Neural cell (in vitro differentiated cells): Measurements from ENCODE around the gene DNAH8. TPM values are rescaled to one million over a fixed set of nuclear protein-coding genes. Genes with fewer than 3 reads are reported as not detected.

Experiments used
- H2AFZ ChIP-seq: fragments of 200-600, 300-800 bp; sonication (generic), shearing (Covaris generic); 2 replicates; pipeline ENCODE4 v1.6.0; 2014; ENCODE audit warnings: low read depth, mild to moderate bottlenecking, antibody characterized with exemption, low read length, moderate library complexity
- H3F3A ChIP-seq: fragments of 200-600 bp; shearing (Covaris generic); 2 replicates; pipeline ENCODE4 v1.6.1; 2016; ENCODE audit warnings: mild to moderate bottlenecking, moderate library complexity, mixed read lengths, antibody characterized with exemption, low read length; ENCODE audit not compliant: insufficient read depth, poor library complexity, severe bottlenecking
- H3K27ac ChIP-seq: fragments of 200-600, 300-800 bp; sonication (generic), shearing (Covaris generic); 2 replicates; pipeline ENCODE4 v1.5.1; 2014; ENCODE audit warnings: mild to moderate bottlenecking, low read length, moderate library complexity
- H3K27me3 ChIP-seq: fragments of 300-800, 200-600 bp; sonication (generic), shearing (Covaris generic); 2 replicates; pipeline ENCODE4 v1.6.0; 2014; ENCODE audit warnings: mild to moderate bottlenecking, low read depth, low read length, moderate library complexity; ENCODE audit not compliant: insufficient read depth
- H3K36me3 ChIP-seq: fragments of 300-800, 200-600 bp; sonication (generic), shearing (Covaris generic); 2 replicates; pipeline ENCODE4 v1.5.1; 2014; ENCODE audit warnings: mild to moderate bottlenecking, antibody characterized with exemption, low read length, moderate library complexity; ENCODE audit not compliant: insufficient read depth
- H3K4me2 ChIP-seq: fragments of 300-800, 200-600 bp; sonication (generic), shearing (Covaris generic); 2 replicates; pipeline ENCODE4 v1.6.0; 2014; ENCODE audit warnings: mild to moderate bottlenecking, low read length
- H3K4me3 ChIP-seq: fragments of 300-800, 200-600 bp; sonication (generic), shearing (Covaris generic); 2 replicates; pipeline ENCODE4 v1.5.1; 2014; ENCODE audit warnings: mild to moderate bottlenecking, low read length, moderate library complexity
- H3K79me2 ChIP-seq: fragments of 200-600 bp; shearing (Covaris generic); replicated peaks from 2 replicates; pipeline ENCODE4 v1.6.0; 2014; ENCODE audit warnings: mild to moderate bottlenecking, low read length, moderate library complexity; ENCODE audit not compliant: insufficient read depth
- H3K9ac ChIP-seq: fragments of 300-800, 200-600 bp; sonication (generic), shearing (Covaris generic); 2 replicates; pipeline ENCODE4 v1.6.1; 2016; ENCODE audit warnings: mild to moderate bottlenecking, low read length, mixed read lengths
- H3K9me2 ChIP-seq: fragments of 200-600 bp; shearing (Covaris generic); 2 replicates; pipeline ENCODE4 v1.6.1; 2016; ENCODE audit warnings: mild to moderate bottlenecking, low read length, mixed read lengths; ENCODE audit not compliant: insufficient read depth
- H3K9me3 ChIP-seq: fragments of 200-600, 300-800 bp; sonication (generic), shearing (Covaris generic); 2 replicates; pipeline ENCODE4 v1.6.1; 2016; ENCODE audit warnings: mild to moderate bottlenecking, mixed run types, low read length, moderate library complexity, mixed read lengths
- H4K20me1 ChIP-seq: fragments of 200-600 bp; shearing (Covaris generic); 2 replicates; pipeline ENCODE4 v1.6.1; 2016; ENCODE audit warnings: mild to moderate bottlenecking, mixed run types; ENCODE audit not compliant: insufficient read depth
- EP300 ChIP-seq: fragments of 450-650 bp; conservative IDR thresholded peaks from 2 replicates; pipeline ENCODE4 v1.6.1; 2014; ENCODE audit warnings: antibody characterized with exemption, mild to moderate bottlenecking, moderate library complexity; ENCODE audit not compliant: poor library complexity, severe bottlenecking
- EZH2 ChIP-seq: fragments of 200-600, 300-800 bp; shearing (Covaris generic), sonication (generic); IDR thresholded peaks from 2 replicates; pipeline ENCODE4 v1.6.1; 2014; ENCODE audit warnings: antibody characterized with exemption, low read length, borderline replicate concordance, mild to moderate bottlenecking; ENCODE audit not compliant: insufficient read depth, poor library complexity, severe bottlenecking
- MXI1 ChIP-seq: fragments of 450-650 bp; conservative IDR thresholded peaks from 2 replicates; pipeline ENCODE4 v1.6.1; 2014; ENCODE audit warnings: antibody characterized with exemption, mild to moderate bottlenecking; ENCODE audit not compliant: poor library complexity, severe bottlenecking
- POLR2AphosphoS5 ChIP-seq: IDR thresholded peaks from 2 replicates; pipeline ENCODE4 v1.6.1; 2012
- RAD21 ChIP-seq: fragments of 450-650 bp; conservative IDR thresholded peaks from 2 replicates; pipeline ENCODE4 v1.6.1; 2014; ENCODE audit warnings: antibody characterized with exemption, mild to moderate bottlenecking, moderate library complexity
- SMC3 ChIP-seq: fragments of 450-650 bp; conservative IDR thresholded peaks from 2 replicates; pipeline ENCODE4 v1.6.1; 2014; ENCODE audit warnings: antibody characterized with exemption, mild to moderate bottlenecking, moderate library complexity; ENCODE audit not compliant: poor library complexity
- TAF1 ChIP-seq: IDR thresholded peaks from 2 replicates; pipeline ENCODE4 v1.6.1; 2012; ENCODE audit warnings: low read depth
- polyA plus RNA-seq: library from polyadenylated mRNA; depleted of rRNA; stranded (reverse); fragments of >200 nt; gene quantifications from 2 replicates; pipeline ENCODE4 v1.2.3, GENCODE V29; 2014
- TF ChIP-seq, protein P1 (sequence below): fragments of 450-650 bp; IDR thresholded peaks from 2 replicates; pipeline ENCODE4 v1.5.1; 2014; ENCODE audit warnings: antibody characterized with exemption, mild to moderate bottlenecking, moderate library complexity; ENCODE audit not compliant: poor library complexity, severe bottlenecking
- TF ChIP-seq, protein P2 (sequence below): IDR thresholded peaks from 2 replicates; pipeline ENCODE4 v1.6.1; 2012; ENCODE audit warnings: borderline replicate concordance

Gene DNAH8
- polyA plus RNA-seq, 1 donor from 2014 or later = 0.07 TPM

DNA sequence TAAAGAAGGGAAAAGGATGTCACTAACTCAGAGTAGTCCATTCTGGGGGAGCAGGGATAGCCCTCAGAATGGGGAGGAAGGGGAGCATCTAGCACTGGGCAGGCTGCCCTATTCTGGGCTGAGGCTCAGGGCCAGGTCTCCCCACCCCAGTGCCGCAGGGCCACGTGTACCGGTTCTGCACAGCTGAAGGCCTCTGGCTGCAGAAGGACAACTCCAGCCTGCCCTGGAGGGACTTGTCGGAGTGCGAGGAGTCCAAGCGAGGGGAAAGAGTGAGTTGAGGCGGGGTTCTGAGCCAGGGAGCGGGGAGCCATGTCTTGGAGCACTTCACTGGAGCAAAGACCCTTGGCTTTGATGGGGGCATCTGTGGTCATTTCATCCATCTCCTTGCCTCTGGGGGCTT lies 350.4 kb downstream of the DNAH8 start:
- no peaks in the 10 kb centered on the region for H4K20me1 ChIP-seq

DNA sequence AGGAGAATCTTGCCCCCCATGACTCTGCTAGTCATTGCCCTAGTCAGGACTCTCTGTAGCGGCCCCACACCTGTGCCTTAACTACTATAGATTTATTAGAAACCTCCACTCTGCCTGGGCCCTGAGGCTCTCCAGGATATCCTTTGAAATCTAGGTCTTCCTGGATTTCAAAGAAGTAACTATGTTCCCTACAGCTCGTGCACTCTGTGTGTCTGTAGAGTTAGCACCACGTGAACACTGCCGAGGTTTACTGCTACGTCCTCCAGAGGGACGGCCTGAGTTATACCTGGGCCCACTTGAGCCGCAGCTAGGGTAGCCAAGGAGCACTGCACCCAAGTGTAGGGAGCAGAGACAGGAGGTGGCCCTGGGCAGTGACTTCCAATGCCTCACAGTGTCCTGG lies 353.3 kb downstream of the DNAH8 start:
- Histone ChIP-seq H3K27me3 (no peaks in the 10 kb centered on the region), H3K79me2 (no peaks in the 10 kb centered on the region), H3K9me2 (no peaks in the 10 kb centered on the region), H3K9me3 (peaks cover 5% of the 10 kb centered on the region), H3F3A (no peaks in the 10 kb centered on the region), H3K4me2 (no peak overlapping the region), H3K36me3 (no peaks in the 10 kb centered on the region), H4K20me1 (no peaks in the 10 kb centered on the region), H3K4me3 (no peak overlapping the region), H2AFZ (no peak overlapping the region), H3K9ac (no peak overlapping the region), H3K27ac (no peak overlapping the region)
- no peak for TF ChIP-seq MXI1
- TF ChIP-seq RAD21 = no peak
- no peak for TF ChIP-seq EP300
- no peak for TF ChIP-seq POLR2AphosphoS5
- TF ChIP-seq, protein P1, sequence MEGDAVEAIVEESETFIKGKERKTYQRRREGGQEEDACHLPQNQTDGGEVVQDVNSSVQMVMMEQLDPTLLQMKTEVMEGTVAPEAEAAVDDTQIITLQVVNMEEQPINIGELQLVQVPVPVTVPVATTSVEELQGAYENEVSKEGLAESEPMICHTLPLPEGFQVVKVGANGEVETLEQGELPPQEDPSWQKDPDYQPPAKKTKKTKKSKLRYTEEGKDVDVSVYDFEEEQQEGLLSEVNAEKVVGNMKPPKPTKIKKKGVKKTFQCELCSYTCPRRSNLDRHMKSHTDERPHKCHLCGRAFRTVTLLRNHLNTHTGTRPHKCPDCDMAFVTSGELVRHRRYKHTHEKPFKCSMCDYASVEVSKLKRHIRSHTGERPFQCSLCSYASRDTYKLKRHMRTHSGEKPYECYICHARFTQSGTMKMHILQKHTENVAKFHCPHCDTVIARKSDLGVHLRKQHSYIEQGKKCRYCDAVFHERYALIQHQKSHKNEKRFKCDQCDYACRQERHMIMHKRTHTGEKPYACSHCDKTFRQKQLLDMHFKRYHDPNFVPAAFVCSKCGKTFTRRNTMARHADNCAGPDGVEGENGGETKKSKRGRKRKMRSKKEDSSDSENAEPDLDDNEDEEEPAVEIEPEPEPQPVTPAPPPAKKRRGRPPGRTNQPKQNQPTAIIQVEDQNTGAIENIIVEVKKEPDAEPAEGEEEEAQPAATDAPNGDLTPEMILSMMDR = no peak
- TF ChIP-seq TAF1 = no peak
- no peak for TF ChIP-seq SMC3
- TF ChIP-seq EZH2 = no peak
- TF ChIP-seq, protein P2, sequence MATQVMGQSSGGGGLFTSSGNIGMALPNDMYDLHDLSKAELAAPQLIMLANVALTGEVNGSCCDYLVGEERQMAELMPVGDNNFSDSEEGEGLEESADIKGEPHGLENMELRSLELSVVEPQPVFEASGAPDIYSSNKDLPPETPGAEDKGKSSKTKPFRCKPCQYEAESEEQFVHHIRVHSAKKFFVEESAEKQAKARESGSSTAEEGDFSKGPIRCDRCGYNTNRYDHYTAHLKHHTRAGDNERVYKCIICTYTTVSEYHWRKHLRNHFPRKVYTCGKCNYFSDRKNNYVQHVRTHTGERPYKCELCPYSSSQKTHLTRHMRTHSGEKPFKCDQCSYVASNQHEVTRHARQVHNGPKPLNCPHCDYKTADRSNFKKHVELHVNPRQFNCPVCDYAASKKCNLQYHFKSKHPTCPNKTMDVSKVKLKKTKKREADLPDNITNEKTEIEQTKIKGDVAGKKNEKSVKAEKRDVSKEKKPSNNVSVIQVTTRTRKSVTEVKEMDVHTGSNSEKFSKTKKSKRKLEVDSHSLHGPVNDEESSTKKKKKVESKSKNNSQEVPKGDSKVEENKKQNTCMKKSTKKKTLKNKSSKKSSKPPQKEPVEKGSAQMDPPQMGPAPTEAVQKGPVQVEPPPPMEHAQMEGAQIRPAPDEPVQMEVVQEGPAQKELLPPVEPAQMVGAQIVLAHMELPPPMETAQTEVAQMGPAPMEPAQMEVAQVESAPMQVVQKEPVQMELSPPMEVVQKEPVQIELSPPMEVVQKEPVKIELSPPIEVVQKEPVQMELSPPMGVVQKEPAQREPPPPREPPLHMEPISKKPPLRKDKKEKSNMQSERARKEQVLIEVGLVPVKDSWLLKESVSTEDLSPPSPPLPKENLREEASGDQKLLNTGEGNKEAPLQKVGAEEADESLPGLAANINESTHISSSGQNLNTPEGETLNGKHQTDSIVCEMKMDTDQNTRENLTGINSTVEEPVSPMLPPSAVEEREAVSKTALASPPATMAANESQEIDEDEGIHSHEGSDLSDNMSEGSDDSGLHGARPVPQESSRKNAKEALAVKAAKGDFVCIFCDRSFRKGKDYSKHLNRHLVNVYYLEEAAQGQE = no peak

More for the DNA sequence above, 350.4 kb downstream of the DNAH8 start:
- Histone ChIP-seq H2AFZ (no peak overlapping the region), H3K4me2 (no peak overlapping the region), H3K9me2 (no peaks in the 10 kb centered on the region), H3K9ac (no peak overlapping the region), H3K4me3 (no peak overlapping the region), H3F3A (no peaks in the 10 kb centered on the region), H3K27me3 (no peaks in the 10 kb centered on the region), H3K36me3 (no peaks in the 10 kb centered on the region), H3K9me3 (peaks cover 5% of the 10 kb centered on the region), H3K79me2 (no peaks in the 10 kb centered on the region), H3K27ac (no peak overlapping the region)
- TF ChIP-seq RAD21 = no peak
- no peak for TF ChIP-seq MXI1
- TF ChIP-seq SMC3 = no peak
- TF ChIP-seq POLR2AphosphoS5 = no peak
- TF ChIP-seq, protein P2 = no peak
- TF ChIP-seq, protein P1 = no peak
- TF ChIP-seq EP300 = no peak
- TF ChIP-seq TAF1 = no peak
- no peak for TF ChIP-seq EZH2
